ENCODE measurements around the gene BRI3BP.

Gene BRI3BP

DNA sequence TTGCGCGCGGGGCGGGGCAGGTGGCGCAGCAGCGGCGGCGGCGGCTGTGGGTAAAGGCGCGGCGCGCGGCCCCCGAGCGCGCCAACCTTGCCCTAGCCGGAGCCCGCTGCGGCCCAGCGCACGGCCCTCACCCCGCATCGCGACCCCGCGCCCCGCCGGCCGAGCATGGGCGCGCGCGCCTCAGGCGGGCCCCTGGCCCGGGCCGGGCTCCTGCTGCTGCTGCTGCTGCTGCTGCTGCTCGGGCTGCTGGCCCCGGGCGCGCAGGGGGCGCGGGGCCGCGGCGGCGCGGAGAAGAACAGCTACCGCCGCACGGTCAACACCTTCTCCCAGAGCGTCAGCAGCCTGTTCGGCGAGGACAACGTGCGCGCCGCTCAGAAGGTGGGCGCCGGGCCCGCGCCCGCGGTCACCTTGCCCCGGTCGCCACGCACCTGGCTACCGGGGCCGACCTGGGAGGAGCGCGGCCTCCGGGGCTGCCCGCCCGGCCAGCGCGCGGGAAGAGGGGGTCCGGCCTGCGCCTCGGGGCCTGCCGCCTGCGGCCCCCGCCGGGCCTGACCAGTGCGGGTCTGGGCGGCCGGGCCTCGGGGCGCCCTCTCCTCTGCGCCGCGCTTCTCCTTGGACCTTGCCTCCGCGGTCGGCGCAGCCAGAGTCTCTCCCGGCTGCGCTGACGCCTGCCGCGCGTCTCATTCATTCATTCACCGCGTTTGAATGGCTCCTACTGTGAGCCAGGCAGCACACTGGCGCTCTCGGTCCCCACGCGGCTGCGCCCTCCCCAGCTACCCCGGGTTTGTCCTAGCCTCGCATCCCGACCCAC, at the start of gene BRI3BP:
Gene BRI3BP (plus strand): TSS at position 20 of the 811 bp plus-strand sequence. CDS start 146 bp downstream, at position 166.
- H3K4me3 ChIP-seq (ENCODE audit: low read length), result peak within 1 kb of the TSS; percentile 74
- H3K36me3 ChIP-seq (ENCODE audit: insufficient read depth, low read length), result no peaks in the 10 kb centered on the region
- H3K9me3 ChIP-seq (ENCODE audit: low read length), result no peaks in the 10 kb centered on the region
- no peaks in the 10 kb centered on the region for H3K27me3 ChIP-seq (ENCODE audit: insufficient read depth, low read length)
- peaks cover 12% of the 10 kb centered on the region for H3K4me1 ChIP-seq (ENCODE audit: insufficient read depth, low read length)
- peak within 1 kb of the TSS; percentile 90 for H2AFZ ChIP-seq (ENCODE audit: low read depth, low read length)

- Histone ChIP-seq H3K4me1 (ENCODE audit: insufficient read depth, low read length) (no peaks in the 10 kb centered on the region), H3K4me3 (ENCODE audit: low read length) (no peak overlapping the region), H3K36me3 (ENCODE audit: insufficient read depth, low read length) (peaks cover 32% of the 10 kb centered on the region), H2AFZ (ENCODE audit: low read depth, low read length) (no peak overlapping the region), H3K27me3 (ENCODE audit: insufficient read depth, low read length) (no peaks in the 10 kb centered on the region), H3K9me3 (ENCODE audit: low read length) (no peaks in the 10 kb centered on the region)
Measured at GRCh38 chr12:124946447-124946793, 47.0 kb upstream of the BRI3BP start.

DNA sequence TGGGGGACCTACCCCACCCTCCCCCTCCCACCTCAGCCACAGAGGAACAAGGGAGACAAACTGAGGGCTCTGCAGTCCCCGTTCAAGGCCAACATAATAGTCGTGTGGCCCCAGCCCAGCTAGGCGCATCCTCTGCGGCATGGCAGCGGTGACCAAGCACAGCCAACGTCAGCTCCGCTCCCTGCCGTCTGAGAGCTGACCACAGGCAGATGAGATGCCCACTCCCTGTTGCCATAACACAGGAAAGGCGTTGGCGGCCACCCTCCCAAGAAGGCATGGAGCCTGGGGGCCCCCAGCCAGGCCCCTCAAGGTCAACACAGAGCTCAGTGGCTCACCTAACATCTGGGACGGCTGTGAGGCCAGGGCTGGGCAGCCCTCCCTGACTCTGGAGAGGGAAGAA, 46.4 kb upstream of the BRI3BP start:
- Histone ChIP-seq H3K36me3 (ENCODE audit: insufficient read depth, low read length) (peaks cover 34% of the 10 kb centered on the region), H2AFZ (ENCODE audit: low read depth, low read length) (no peak overlapping the region), H3K4me1 (ENCODE audit: insufficient read depth, low read length) (no peaks in the 10 kb centered on the region), H3K4me3 (ENCODE audit: low read length) (no peak overlapping the region), H3K9me3 (ENCODE audit: low read length) (no peaks in the 10 kb centered on the region), H3K27me3 (ENCODE audit: insufficient read depth, low read length) (no peaks in the 10 kb centered on the region)

GRCh38 chr12:124947561-124948398, 45.7 kb upstream of the BRI3BP start:
- Histone ChIP-seq H2AFZ (ENCODE audit: low read depth, low read length) (no peak overlapping the region), H3K36me3 (ENCODE audit: insufficient read depth, low read length) (peaks cover 41% of the 10 kb centered on the region), H3K9me3 (ENCODE audit: low read length) (no peaks in the 10 kb centered on the region), H3K4me3 (ENCODE audit: low read length) (no peak overlapping the region), H3K27me3 (ENCODE audit: insufficient read depth, low read length) (no peaks in the 10 kb centered on the region), H3K4me1 (ENCODE audit: insufficient read depth, low read length) (no peaks in the 10 kb centered on the region)

- Histone ChIP-seq H3K9me3 (ENCODE audit: low read length) (no peaks in the 10 kb centered on the region), H3K36me3 (ENCODE audit: insufficient read depth, low read length) (peaks cover 37% of the 10 kb centered on the region), H2AFZ (ENCODE audit: low read depth, low read length) (no peak overlapping the region), H3K27me3 (ENCODE audit: insufficient read depth, low read length) (no peaks in the 10 kb centered on the region), H3K4me1 (ENCODE audit: insufficient read depth, low read length) (no peaks in the 10 kb centered on the region), H3K4me3 (ENCODE audit: low read length) (no peak overlapping the region)
Measured at GRCh38 chr12:124949066-124949465, 44.4 kb upstream of the BRI3BP start.

DNA sequence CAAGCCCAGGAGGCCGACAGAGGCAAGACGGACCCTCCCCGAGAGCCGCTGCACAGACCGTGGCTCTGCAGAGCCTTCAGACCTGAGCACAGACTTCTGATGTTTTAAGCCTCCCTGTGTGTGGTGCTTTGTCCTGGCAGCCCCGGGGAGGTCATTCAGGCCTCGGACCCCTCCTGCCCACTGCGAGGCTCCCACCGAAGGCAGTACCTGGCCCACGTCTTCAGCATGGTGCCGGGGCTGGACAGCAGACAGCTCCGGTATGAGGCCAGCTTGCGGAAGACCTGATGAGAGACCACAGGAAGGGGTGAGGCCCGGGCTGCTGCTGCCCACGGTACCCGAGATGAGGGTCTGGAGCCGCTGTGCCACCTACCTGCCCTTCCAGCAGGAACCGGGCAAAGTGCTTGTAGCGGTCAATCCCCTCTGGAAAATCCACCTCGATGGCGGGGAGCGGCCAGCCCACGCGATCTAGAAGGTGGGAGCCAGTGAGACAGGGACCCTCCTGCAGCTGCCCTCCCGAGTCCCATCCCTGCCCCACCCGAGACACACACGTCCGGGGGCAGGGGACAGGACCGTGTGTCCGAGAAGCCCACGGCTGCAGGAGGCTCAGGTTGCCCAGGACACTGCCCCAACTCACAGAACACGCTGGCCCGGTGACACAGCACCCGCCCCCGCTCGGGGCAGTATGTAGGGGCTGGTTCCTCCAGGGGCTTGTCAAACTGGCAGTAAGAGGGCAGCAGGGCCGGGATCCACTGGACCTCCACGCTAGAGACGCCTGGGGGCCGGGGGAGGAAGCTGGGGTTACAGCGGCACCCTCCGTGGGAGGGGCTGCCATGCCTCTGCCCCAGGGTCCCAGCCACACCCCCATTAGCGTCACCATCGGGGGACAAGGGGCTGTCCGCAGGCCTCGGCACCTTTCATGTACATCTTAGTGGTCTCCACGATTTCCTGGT, 43.4 kb upstream of the BRI3BP start:
- H2AFZ ChIP-seq (ENCODE audit: low read depth, low read length), result no peak overlapping the region
- no peaks in the 10 kb centered on the region for H3K9me3 ChIP-seq (ENCODE audit: low read length)
- no peaks in the 10 kb centered on the region for H3K4me1 ChIP-seq (ENCODE audit: insufficient read depth, low read length)
- H3K4me3 ChIP-seq (ENCODE audit: low read length), result no peak overlapping the region
- H3K27me3 ChIP-seq (ENCODE audit: insufficient read depth, low read length), result no peaks in the 10 kb centered on the region
- peaks cover 42% of the 10 kb centered on the region for H3K36me3 ChIP-seq (ENCODE audit: insufficient read depth, low read length)

GRCh38 chr12:124952295-124952694, 41.1 kb upstream of the BRI3BP start:
- Histone ChIP-seq H3K27me3 (ENCODE audit: insufficient read depth, low read length) (no peaks in the 10 kb centered on the region), H3K36me3 (ENCODE audit: insufficient read depth, low read length) (peaks cover 53% of the 10 kb centered on the region), H2AFZ (ENCODE audit: low read depth, low read length) (no peak overlapping the region), H3K4me3 (ENCODE audit: low read length) (no peak overlapping the region), H3K9me3 (ENCODE audit: low read length) (no peaks in the 10 kb centered on the region), H3K4me1 (ENCODE audit: insufficient read depth, low read length) (no peaks in the 10 kb centered on the region)

- Histone ChIP-seq H3K36me3 (ENCODE audit: insufficient read depth, low read length) (peaks cover 51% of the 10 kb centered on the region), H3K4me1 (ENCODE audit: insufficient read depth, low read length) (no peaks in the 10 kb centered on the region), H2AFZ (ENCODE audit: low read depth, low read length) (no peak overlapping the region), H3K4me3 (ENCODE audit: low read length) (no peak overlapping the region), H3K9me3 (ENCODE audit: low read length) (no peaks in the 10 kb centered on the region), H3K27me3 (ENCODE audit: insufficient read depth, low read length) (no peaks in the 10 kb centered on the region)
Measured at GRCh38 chr12:124952801-124953200, 40.6 kb upstream of the BRI3BP start.

- Histone ChIP-seq H3K4me3 (ENCODE audit: low read length) (no peak overlapping the region), H2AFZ (ENCODE audit: low read depth, low read length) (no peak overlapping the region), H3K9me3 (ENCODE audit: low read length) (no peaks in the 10 kb centered on the region), H3K36me3 (ENCODE audit: insufficient read depth, low read length) (peaks cover 55% of the 10 kb centered on the region), H3K27me3 (ENCODE audit: insufficient read depth, low read length) (no peaks in the 10 kb centered on the region), H3K4me1 (ENCODE audit: insufficient read depth, low read length) (no peaks in the 10 kb centered on the region)
Measured at GRCh38 chr12:124953689-124954405, 39.6 kb upstream of the BRI3BP start.

DNA sequence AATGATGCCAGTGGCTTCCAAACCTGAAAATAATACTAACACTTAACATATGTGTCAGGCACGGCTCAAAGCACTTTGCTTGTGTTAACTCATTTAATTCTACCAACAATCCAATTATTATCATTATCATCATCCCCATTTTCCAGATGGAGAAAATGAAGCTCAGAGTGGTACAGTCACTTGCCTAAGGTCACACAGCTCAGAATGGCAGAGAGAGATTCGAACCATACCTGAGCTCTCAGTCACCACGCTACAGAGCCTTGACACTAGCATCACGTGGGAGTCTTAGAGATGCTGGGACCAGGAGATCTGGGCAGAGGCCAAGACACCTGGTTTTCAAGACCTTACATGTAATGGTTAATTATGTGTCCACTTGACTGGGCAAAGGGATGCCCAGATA, 38.7 kb upstream of the BRI3BP start:
- no peaks in the 10 kb centered on the region for H3K9me3 ChIP-seq (ENCODE audit: low read length)
- no peaks in the 10 kb centered on the region for H3K27me3 ChIP-seq (ENCODE audit: insufficient read depth, low read length)
- H2AFZ ChIP-seq (ENCODE audit: low read depth, low read length), result no peak overlapping the region
- H3K4me3 ChIP-seq (ENCODE audit: low read length), result no peak overlapping the region
- H3K4me1 ChIP-seq (ENCODE audit: insufficient read depth, low read length), result no peaks in the 10 kb centered on the region
- H3K36me3 ChIP-seq (ENCODE audit: insufficient read depth, low read length), result peaks cover 55% of the 10 kb centered on the region

GRCh38 chr12:124956571-124956970, 36.9 kb upstream of the BRI3BP start:
- H3K4me1 ChIP-seq (ENCODE audit: insufficient read depth, low read length), result no peaks in the 10 kb centered on the region
- peaks cover 54% of the 10 kb centered on the region for H3K36me3 ChIP-seq (ENCODE audit: insufficient read depth, low read length)
- no peaks in the 10 kb centered on the region for H3K27me3 ChIP-seq (ENCODE audit: insufficient read depth, low read length)
- H3K4me3 ChIP-seq (ENCODE audit: low read length), result no peak overlapping the region
- H3K9me3 ChIP-seq (ENCODE audit: low read length), result no peaks in the 10 kb centered on the region
- H2AFZ ChIP-seq (ENCODE audit: low read depth, low read length), result no peak overlapping the region

- Histone ChIP-seq H2AFZ (ENCODE audit: low read depth, low read length) (no peak overlapping the region), H3K9me3 (ENCODE audit: low read length) (no peaks in the 10 kb centered on the region), H3K4me1 (ENCODE audit: insufficient read depth, low read length) (no peaks in the 10 kb centered on the region), H3K36me3 (ENCODE audit: insufficient read depth, low read length) (peaks cover 63% of the 10 kb centered on the region), H3K4me3 (ENCODE audit: low read length) (no peak overlapping the region), H3K27me3 (ENCODE audit: insufficient read depth, low read length) (no peaks in the 10 kb centered on the region)
Measured at GRCh38 chr12:124961055-124961454, 32.4 kb upstream of the BRI3BP start.

Data from neuron (in vitro differentiated cells).